HEK293 (cell line): ENCODE results near the gene CIDEB.

ENCODE experiments used
- CTCF ChIA-PET: fragments of 350-600 bp; formaldehyde crosslinking; extraction: SDS; loops from one replicate; lab custom pipeline; 2021; ENCODE audit warnings: antibody characterized with exemption; lab: Yijun Ruan, JAX
- POLR2A ChIA-PET: fragments of 300-600 bp; formaldehyde crosslinking; extraction: SDS; loops from one replicate; lab custom pipeline; 2020; ENCODE audit warnings: antibody characterized with exemption, inconsistent platforms; lab: Yijun Ruan, JAX
- H3K27ac ChIP-seq: fragments of 200-500 bp; sonication (Bioruptor generic); 2 replicates; pipeline ENCODE4 v1.5.1; 2014; ENCODE audit warnings: low read depth, low read length, control low read depth, inconsistent platforms; ENCODE audit errors: extremely low read depth
- H3K36me3 ChIP-seq, 2 experiments: fragments of 200-500 bp in 1 of 2; sonication (Bioruptor generic) in 1 of 2; 1 replicate in 1 of 2; 2 replicates in 1 of 2; pipeline ENCODE4 v1.5.1; 2014 to 2017; ENCODE audit warnings: inconsistent platforms in 2 of 2, low read length in 2 of 2; ENCODE audit not compliant: control insufficient read depth in 2 of 2, insufficient read depth in 1 of 2
- H3K4me1 ChIP-seq: fragments of 200-500 bp; sonication (Bioruptor generic); 2 replicates; pipeline ENCODE4 v1.5.1; 2014; ENCODE audit warnings: mild to moderate bottlenecking, low read length, inconsistent platforms; ENCODE audit not compliant: control insufficient read depth, insufficient read depth
- H3K4me3 ChIP-seq: 2 replicates; pipeline ENCODE4 v1.5.1; 2011; ENCODE audit warnings: low read depth, mild to moderate bottlenecking, control low read depth, low read length, moderate library complexity
- H3K9me3 ChIP-seq: fragments of 200-500 bp; sonication (Bioruptor generic); 2 replicates; pipeline ENCODE4 v1.5.1; 2014; ENCODE audit warnings: low read depth, low read length, inconsistent platforms; ENCODE audit not compliant: control insufficient read depth, insufficient read depth
- EGR2 ChIP-seq: fragments of 450-650 bp; formaldehyde crosslinking; IDR thresholded peaks from 2 replicates; pipeline ENCODE4 v1.5.1; 2016; ENCODE audit warnings: low read depth, missing biosample characterization, missing genetic modification characterization
- GFI1B ChIP-seq: fragments of 450-650 bp; formaldehyde crosslinking; IDR thresholded peaks from 2 replicates; pipeline ENCODE4 v1.5.1; 2016; ENCODE audit warnings: missing biosample characterization, missing genetic modification characterization
- HIC1 ChIP-seq: fragments of 450-650 bp; formaldehyde crosslinking; IDR thresholded peaks from 2 replicates; pipeline ENCODE4 v1.5.1; 2016; ENCODE audit warnings: missing biosample characterization, missing genetic modification characterization
- KLF7 ChIP-seq: fragments of 450-650 bp; formaldehyde crosslinking; IDR thresholded peaks from 2 replicates; pipeline ENCODE4 v1.5.1; 2016; ENCODE audit warnings: missing biosample characterization, missing genetic modification characterization, borderline replicate concordance
- PBX3 ChIP-seq: sonication (generic); formaldehyde crosslinking; IDR thresholded peaks from 2 replicates; pipeline ENCODE4 v1.8.1; 2022; ENCODE audit warnings: mild to moderate bottlenecking, moderate library complexity, missing genetic modification reagents
- ZBTB10 ChIP-seq: fragments of 450-650 bp; formaldehyde crosslinking; IDR thresholded peaks from 2 replicates; pipeline ENCODE4 v1.5.1; 2016; ENCODE audit warnings: missing biosample characterization, missing genetic modification characterization
- ZEB2 ChIP-seq: fragments of 450-650 bp; formaldehyde crosslinking; IDR thresholded peaks from 2 replicates; pipeline ENCODE4 v1.5.1; 2016; ENCODE audit warnings: missing biosample characterization, missing genetic modification characterization
- ZNF112 ChIP-seq: fragments of 450-650 bp; formaldehyde crosslinking; IDR thresholded peaks from 2 replicates; pipeline ENCODE4 v1.5.0; 2017; ENCODE audit warnings: missing biosample characterization, missing genetic modification characterization
- ZNF148 ChIP-seq: fragments of 450-650 bp; formaldehyde crosslinking; IDR thresholded peaks from 2 replicates; pipeline ENCODE4 v1.5.0; 2017; ENCODE audit warnings: missing biosample characterization, missing genetic modification characterization, borderline replicate concordance
- ZNF16 ChIP-seq: fragments of 450-650 bp; formaldehyde crosslinking; IDR thresholded peaks from 2 replicates; pipeline ENCODE4 v1.5.1; 2016; ENCODE audit warnings: low read depth, missing biosample characterization, missing genetic modification characterization
- ZNF202 ChIP-seq: fragments of 450-650 bp; formaldehyde crosslinking; IDR thresholded peaks from 2 replicates; pipeline ENCODE4 v1.5.1; 2016; ENCODE audit warnings: missing biosample characterization, missing genetic modification characterization, borderline replicate concordance
- ZNF292 ChIP-seq: fragments of 450-650 bp; formaldehyde crosslinking; IDR thresholded peaks from 2 replicates; pipeline ENCODE4 v1.5.1; 2016; ENCODE audit warnings: low read depth, missing biosample characterization, missing genetic modification characterization, borderline replicate concordance
- ZNF341 ChIP-seq: fragments of 450-650 bp; formaldehyde crosslinking; IDR thresholded peaks from 2 replicates; pipeline ENCODE4; 2016; ENCODE audit warnings: low read depth, missing biosample characterization, missing genetic modification characterization
- ZNF473 ChIP-seq: fragments of 450-650 bp; formaldehyde crosslinking; IDR thresholded peaks from 2 replicates; pipeline ENCODE4 v1.5.1; 2017; ENCODE audit warnings: missing biosample characterization, missing genetic modification characterization
- ZNF571 ChIP-seq: fragments of 450-650 bp; formaldehyde crosslinking; IDR thresholded peaks from 2 replicates; pipeline ENCODE4 v1.5.0; 2017; ENCODE audit warnings: missing biosample characterization, missing genetic modification characterization
- ZNF610 ChIP-seq: fragments of 450-650 bp; formaldehyde crosslinking; IDR thresholded peaks from 2 replicates; pipeline ENCODE4 v1.5.1; 2016; ENCODE audit warnings: missing biosample characterization, missing genetic modification characterization, borderline replicate concordance
- ZNF626 ChIP-seq: fragments of 450-650 bp; sonication (Bioruptor Pico); formaldehyde crosslinking; IDR thresholded peaks from 2 replicates; pipeline ENCODE4 v1.5.1; 2018; ENCODE audit warnings: missing biosample characterization, missing genetic modification characterization, inconsistent platforms
- ZNF677 ChIP-seq: fragments of 450-650 bp; IDR thresholded peaks from 2 replicates; pipeline ENCODE4 v1.5.0; 2018; ENCODE audit warnings: missing biosample characterization, mild to moderate bottlenecking, missing genetic modification characterization, moderate library complexity
- ZNF777 ChIP-seq: fragments of 450-650 bp; formaldehyde crosslinking; IDR thresholded peaks from 2 replicates; pipeline ENCODE4 v1.5.1; 2017; ENCODE audit warnings: missing biosample characterization, missing genetic modification characterization, borderline replicate concordance
- ZNF830 ChIP-seq: fragments of 450-650 bp; IDR thresholded peaks from 2 replicates; pipeline ENCODE4 v1.5.0; 2018; ENCODE audit warnings: missing biosample characterization, missing genetic modification characterization, low read depth, mild to moderate bottlenecking, moderate library complexity
- ZNF837 ChIP-seq: fragments of 450-650 bp; formaldehyde crosslinking; IDR thresholded peaks from 2 replicates; pipeline ENCODE4 v1.5.1; 2016; ENCODE audit warnings: missing biosample characterization, missing genetic modification characterization
- ZXDB ChIP-seq: fragments of 450-650 bp; formaldehyde crosslinking; IDR thresholded peaks from 2 replicates; pipeline ENCODE4 v1.5.1; 2016; ENCODE audit warnings: missing biosample characterization, missing genetic modification characterization

Gene CIDEB

GRCh38 chr14:24325041-24325530 is 17.3 kb upstream of the CIDEB start (continued):
- TF ChIP-seq ZNF473 (tag by site-specific recombination) (no peak), ZNF202 (tag by site-specific recombination) (no peak), ZEB2 (tag by site-specific recombination) (no peak), ZNF148 (tag by site-specific recombination) (no peak)

- Histone ChIP-seq H3K27ac (no peak overlapping the region), H3K4me1 (no peaks in the 10 kb centered on the region), H3K4me3 (no peak overlapping the region), H3K36me3 (no peaks in the 10 kb centered on the region), H3K9me3 (no peaks in the 10 kb centered on the region)
- ChIA-PET POLR2A (no interaction called here), CTCF (interaction anchor here (4.1 to 16.9 kb wide), 2 partner anchors 9 to 108 kb away, joined by 26 to 468 read pairs; partner anchors contain the start of genes CBLN3 and KHNYN)
- TF ChIP-seq HIC1 (tag by site-specific recombination): no peak
- no peak for TF ChIP-seq ZNF571
- TF ChIP-seq ZXDB (tag by site-specific recombination): no peak
- TF ChIP-seq EGR2 (tag by site-specific recombination): no peak
- no peak for TF ChIP-seq ZNF677 (tag by site-specific recombination)
- TF ChIP-seq ZNF112 (tag by site-specific recombination): no peak
- TF ChIP-seq ZNF202 (tag by site-specific recombination): no peak
- no peak for TF ChIP-seq KLF7
- no peak for TF ChIP-seq PBX3
These were observed 16.2 kb upstream of the CIDEB start for GRCh38 chr14:24324024-24324423.

GRCh38 chr14:24323341-24323740 is 15.6 kb upstream of the CIDEB start:
- Histone ChIP-seq H3K9me3 (no peaks in the 10 kb centered on the region), H3K36me3 (no peaks in the 10 kb centered on the region), H3K4me3 (no peak overlapping the region), H3K27ac (no peak overlapping the region), H3K4me1 (no peaks in the 10 kb centered on the region)
- ChIA-PET CTCF (interaction anchor here (1.1 to 16.9 kb wide), 4 partner anchors 10 to 108 kb away, joined by 3 to 468 read pairs (median 32); partner anchors contain the start of genes CBLN3, CIDEB and KHNYN), POLR2A (interaction anchor here (1.8 kb wide), 1 partner anchor 113 kb away, joined by 4 read pairs; no protein-coding TSS in a partner anchor)
- TF ChIP-seq ZNF837 (tag by site-specific recombination) (no peak), ZNF610 (no peak), ZNF341 (tag by site-specific recombination) (no peak), ZNF16 (tag by site-specific recombination) (no peak), ZNF626 (tag by site-specific recombination) (no peak), ZNF777 (tag by site-specific recombination) (no peak), HIC1 (tag by site-specific recombination) (no peak), EGR2 (tag by site-specific recombination) (no peak), ZNF292 (tag by site-specific recombination) (no peak), GFI1B (tag by site-specific recombination) (no peak), ZBTB10 (tag by site-specific recombination) (no peak), ZNF830 (tag by site-specific recombination) (no peak)
